Measurements from ENCODE around the gene PHACTR3. TPM values are rescaled to one million over a fixed set of nuclear protein-coding genes. Genes with fewer than 3 reads are reported as not detected.
"Not testable (repeated sequence)": the region's sequence is repeated elsewhere in the genome, so short reads cannot be mapped to it uniquely, and the experiment has no call there.

PHACTR3 gene
- total RNA-seq, 1 donor from 2014 or later = 0.25 TPM

DNA sequence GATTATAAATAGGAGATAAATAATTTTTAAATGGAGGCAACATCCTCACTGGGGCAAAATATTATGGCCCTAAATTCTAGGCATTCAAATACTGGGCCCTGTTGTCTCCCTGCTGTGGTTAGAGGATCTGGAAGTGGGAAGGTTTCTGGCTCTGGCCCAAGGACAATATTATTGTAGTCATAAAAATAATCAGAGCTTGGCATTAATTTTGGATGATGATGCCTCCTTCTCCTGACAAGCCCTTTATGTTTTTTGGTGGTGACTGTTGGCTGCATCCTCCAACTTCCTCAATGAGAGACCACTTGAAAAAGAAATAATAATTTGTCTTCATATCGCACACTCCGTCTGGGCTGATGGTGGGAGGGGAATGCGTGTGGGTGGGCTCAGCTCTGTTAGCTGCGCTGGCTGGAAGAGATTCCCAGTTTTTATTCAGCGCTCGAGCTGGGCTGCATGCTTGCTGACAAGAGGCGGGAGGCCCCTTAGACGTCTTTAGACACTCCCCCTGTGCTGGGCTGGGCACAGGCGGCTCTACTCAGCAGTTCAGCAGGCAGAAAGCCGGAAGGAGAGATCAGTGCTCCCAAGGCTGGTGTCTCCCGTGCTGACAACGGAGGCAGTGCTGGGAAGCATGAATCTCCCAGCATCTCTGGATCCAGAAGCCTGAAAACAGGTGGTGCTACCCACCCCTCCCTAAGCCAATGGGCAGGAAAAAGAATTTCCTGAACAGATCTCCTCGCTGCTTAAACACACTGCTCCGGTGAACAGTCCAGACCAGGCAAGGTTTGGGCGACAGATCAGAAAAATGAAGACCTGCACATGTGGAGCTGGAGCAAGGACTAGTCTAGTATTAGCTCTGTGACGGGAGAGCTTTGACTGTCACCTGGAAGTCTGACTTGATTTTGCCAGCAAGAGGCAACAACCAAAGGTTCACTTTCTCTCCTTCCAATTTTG is 231.4 kb downstream of the PHACTR3 start:
- DNase-seq (ENCODE audit: low spot score) (peak; percentile 41), ATAC-seq (peak; percentile 55)

DNA sequence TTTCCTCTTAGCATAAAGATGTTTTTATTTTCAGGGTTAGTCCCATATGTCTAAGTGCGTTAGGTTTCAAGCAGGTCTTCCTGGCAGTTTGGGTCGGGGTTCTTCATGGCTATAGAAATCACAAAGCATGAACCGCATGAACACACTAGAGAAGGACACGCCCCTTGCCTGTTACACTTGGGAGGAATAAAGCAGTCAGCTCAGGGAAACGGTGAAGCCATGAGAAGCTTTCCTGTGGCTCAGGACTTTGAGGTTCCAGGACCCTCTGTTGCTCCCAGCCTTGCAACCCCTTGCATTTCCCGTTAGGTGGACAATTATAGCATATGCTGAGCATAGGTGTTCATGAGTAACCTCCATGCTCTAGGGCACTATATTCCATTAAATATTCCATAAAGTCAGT is 232.4 kb downstream of the PHACTR3 start:
- DNase-seq (ENCODE audit: low spot score) = no peak

GRCh38 chr20:59837623-59838394 is 233.5 kb downstream of the PHACTR3 start:
- DNase-seq (ENCODE audit: low spot score) = no peak
- ATAC-seq = no peak

More for the DNA sequence above, 232.4 kb downstream of the PHACTR3 start:
- no peak for ATAC-seq

- ATAC-seq (no peak), DNase-seq (ENCODE audit: low spot score) (no peak)
Measured at GRCh38 chr20:59839400-59839799, 235.1 kb downstream of the PHACTR3 start.

DNA sequence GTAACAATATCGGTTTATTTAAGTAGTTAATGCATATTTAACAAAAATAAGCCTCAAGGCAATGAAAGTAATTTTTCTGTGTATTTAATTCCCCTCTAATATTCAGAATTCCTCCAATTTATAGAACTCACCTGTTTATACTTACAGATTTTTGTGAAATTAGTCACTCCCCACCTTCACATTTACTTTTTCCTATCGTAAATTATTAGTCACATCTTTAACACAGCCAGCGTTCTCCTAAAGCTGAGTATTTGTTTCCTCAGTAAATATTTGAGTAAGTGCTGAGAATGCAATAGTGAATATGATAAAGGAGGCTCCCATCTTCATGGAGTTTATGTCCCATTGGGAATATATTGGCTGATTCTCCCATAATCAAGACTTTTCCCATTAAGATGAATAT is 241.1 kb downstream of the PHACTR3 start:
- no peak for ATAC-seq
- DNase-seq (ENCODE audit: low spot score) = no peak

GRCh38 chr20:59848182-59848581 is 243.8 kb downstream of the PHACTR3 start:
- ATAC-seq (no peak), DNase-seq (ENCODE audit: low spot score) (no peak)

DNA sequence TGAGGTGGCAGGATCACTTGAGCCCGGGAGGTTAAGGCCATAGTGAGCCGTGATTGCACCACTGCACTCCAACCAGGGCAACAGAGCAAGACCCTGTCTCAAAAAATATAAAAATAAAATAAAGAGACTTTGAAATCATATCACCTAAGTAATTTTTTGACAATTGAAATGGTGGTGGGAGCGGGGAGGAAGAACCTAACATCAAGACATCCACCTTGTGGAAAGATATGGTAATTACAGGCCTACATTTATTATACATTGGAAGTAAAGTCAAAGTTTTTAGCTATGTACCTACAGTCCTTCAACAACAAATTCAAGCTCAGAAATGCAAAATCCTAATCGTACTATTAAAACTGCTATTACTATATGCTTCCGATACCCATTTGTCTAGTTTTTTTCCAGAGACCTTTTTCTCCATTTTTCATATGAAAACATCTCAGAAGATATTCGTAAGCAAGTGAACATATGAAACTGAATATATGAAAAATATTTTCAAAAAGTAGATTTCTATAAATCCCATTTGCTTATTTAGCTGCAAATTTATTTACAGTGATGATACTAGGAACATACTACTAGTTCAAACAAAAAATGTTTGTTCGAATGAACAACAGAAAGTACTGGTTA is 245.8 kb downstream of the PHACTR3 start:
- peak; percentile 66 for ATAC-seq
- DNase-seq (ENCODE audit: low spot score) = no peak

GRCh38 chr20:59856526-59856925 is 252.2 kb downstream of the PHACTR3 start:
- not testable (repeated sequence) for DNase-seq (ENCODE audit: low spot score); ATAC-seq

- ATAC-seq; DNase-seq (ENCODE audit: low spot score): not testable (repeated sequence)
Measured at GRCh38 chr20:59856941-59857340, 252.6 kb downstream of the PHACTR3 start.

GRCh38 chr20:59857966-59858365 is 253.6 kb downstream of the PHACTR3 start:
- ATAC-seq (no peak), DNase-seq (ENCODE audit: low spot score) (no peak)

DNA sequence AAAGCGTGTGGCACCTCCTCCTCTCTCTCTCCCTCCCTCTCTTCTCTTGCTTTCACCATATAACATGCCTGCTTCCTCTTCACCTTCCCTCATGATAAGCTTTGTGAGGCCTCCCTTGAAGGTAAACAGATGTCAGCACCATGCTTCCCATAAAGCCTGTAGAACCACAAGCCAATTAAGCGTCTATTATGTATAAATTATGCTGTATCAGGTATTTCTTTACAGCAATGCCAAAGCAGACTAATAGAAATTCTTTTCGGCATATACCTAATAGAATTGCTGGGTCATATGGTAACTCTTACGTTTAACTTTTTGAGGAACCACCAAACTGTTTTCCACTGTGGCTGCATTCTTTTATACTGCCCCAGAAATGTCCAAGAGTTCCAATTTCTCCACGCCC is 254.1 kb downstream of the PHACTR3 start:
- ATAC-seq (no peak), DNase-seq (ENCODE audit: low spot score) (no peak)

DNA sequence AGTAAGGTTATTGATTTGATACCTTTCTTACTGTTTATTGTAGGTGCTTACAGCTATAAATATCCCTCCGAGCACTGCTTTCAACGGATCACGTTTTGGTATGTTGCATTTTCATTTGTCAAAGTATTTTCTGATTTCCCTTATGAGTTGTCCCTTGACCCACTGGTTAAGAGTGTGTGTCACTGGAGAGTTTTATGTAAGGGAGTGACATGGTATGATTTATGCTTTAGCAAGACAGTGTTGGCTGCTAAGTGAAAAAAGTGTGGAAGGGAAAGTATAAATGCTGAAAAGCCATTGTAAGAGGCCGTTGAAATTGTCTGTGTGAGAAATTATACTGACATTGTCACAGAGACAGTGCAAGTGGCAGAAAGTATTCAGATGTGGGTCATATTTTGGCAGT is 257.1 kb downstream of the PHACTR3 start:
- DNase-seq (ENCODE audit: low spot score) = no peak

GRCh38 chr20:59863058-59863457 is 258.7 kb downstream of the PHACTR3 start:
- ATAC-seq (no peak), DNase-seq (ENCODE audit: low spot score) (no peak)

More for the DNA sequence above, 257.1 kb downstream of the PHACTR3 start:
- ATAC-seq = no peak

DNA sequence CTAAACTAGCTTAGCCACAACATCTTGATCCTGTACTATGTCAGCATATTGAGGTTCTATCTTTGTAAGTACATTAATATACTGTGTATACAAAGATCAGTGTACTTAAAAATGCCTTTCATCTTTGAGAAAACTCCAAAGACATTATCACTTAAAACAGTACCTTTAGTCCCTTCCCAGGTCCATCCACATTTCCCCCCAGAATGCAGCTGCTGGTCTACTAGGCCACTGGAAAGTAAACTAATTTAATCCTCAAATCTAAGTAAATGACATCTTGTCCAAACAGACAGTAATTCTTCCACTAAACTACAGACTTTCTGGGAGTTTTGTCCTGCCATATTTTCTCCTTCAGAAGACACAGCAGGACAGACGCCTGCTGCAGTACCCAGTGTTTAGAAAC is 260.4 kb downstream of the PHACTR3 start:
- no peak for ATAC-seq
- DNase-seq (ENCODE audit: low spot score) = no peak

GRCh38 chr20:59866338-59866737 is 262.0 kb downstream of the PHACTR3 start:
- ATAC-seq = no peak
- no peak for DNase-seq (ENCODE audit: low spot score)

- no peak for ATAC-seq
- DNase-seq (ENCODE audit: low spot score) = no peak
Measured at GRCh38 chr20:59871096-59871495, 266.8 kb downstream of the PHACTR3 start.

DNA sequence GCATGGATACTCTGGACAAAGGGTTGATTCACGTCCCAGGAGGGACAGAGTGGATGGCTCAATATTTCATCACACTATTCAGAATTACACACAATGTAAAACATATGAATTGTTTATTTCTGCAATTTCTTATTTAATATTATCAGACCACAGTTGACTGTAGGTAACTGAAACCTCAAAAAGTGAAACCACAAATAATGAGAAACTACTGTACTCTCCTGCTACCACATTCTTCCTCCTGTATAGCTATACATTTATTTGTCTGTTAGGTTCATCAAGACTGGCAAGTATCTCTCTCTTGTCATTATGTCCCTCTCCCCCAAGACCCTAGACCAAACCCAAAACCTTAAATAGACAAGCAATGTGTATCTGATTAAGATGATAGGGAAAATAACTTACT is 269.1 kb downstream of the PHACTR3 start:
- DNase-seq (ENCODE audit: low spot score) = no peak

DNA sequence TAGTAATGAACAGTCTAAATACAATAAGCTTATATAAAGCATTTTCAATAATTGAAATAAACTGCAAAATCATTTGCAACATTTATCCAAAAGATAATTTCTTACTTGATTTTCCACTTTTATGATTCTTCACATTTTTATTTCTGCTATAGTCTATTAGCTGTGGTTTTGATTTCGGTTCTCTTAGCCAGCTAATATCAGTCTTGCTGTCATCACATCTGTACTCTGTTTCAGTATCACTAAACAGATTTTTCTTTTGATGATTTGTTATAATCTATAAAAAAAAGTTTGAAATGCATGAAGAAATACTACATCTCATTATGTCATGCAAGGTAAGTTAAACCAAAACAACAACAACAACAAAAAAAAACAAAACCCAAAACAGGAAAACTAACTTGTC is 275.9 kb downstream of the PHACTR3 start:
- DNase-seq (ENCODE audit: low spot score) (no peak), ATAC-seq (no peak)

More for the DNA sequence above, 269.1 kb downstream of the PHACTR3 start:
- no peak for ATAC-seq

GRCh38 chr20:59884494-59884893 is 280.2 kb downstream of the PHACTR3 start:
- no peak for DNase-seq (ENCODE audit: low spot score)
- ATAC-seq = no peak

DNA sequence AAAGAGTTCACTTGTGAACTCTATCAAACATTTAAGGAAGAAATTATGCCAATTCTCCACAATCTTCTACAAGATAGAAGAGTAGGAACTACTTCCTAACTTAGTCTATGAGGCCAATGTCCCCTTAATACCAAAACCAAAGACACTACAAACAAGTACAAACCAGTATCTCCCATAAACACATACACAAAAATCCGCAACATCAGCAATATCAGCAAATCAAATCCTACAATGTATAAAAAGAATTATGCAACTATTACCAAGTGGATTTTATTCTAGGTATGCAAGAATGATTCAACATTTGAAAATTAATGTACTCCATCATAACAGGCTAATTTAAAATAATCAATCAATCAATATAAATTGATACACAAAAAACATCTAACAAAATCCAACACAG is 283.7 kb downstream of the PHACTR3 start:
- ATAC-seq (no peak), DNase-seq (ENCODE audit: low spot score) (no peak)

DNA sequence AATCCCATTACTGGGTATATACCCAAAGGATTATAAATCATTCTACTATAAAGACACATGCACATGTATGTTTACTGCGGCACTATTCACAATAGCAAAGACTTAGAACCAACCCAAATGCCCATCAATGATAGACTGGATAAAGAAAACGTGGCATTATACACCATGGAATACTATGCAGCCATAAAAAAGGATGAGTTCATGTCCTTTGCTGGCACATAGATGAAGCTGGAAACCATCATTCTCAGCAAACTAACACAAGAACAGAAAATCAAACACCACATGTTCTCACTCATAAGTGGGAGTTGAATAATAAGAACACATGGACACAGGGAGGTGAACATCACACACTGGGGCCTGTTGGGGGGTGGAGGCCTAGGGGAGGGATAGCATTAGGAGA is 285.7 kb downstream of the PHACTR3 start:
- DNase-seq (ENCODE audit: low spot score); ATAC-seq: not testable (repeated sequence)

Data from left lobe of liver (tissue), 2 donors.